Measurements from ENCODE around the gene SNX30.

The SNX30 gene

DNA sequence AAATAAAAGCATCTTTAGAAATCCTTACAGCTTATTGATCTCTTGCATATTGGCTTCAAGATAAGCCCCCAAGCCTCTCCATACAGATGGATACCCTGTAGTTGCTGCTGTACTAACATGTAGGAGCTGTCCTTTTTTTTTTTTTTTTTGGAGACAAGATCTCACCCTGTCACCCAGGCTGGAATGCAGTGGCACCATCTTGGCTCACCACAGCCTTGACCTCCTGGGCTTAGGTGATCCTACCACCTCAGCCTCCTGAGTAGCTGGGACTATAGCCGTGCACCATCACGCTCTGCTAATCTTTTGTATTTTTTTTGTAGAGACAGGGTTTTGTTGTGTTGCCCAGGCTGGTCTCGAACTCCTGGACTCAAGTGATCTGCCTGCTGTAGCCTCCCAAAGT lies 35.4 kb downstream of the SNX30 start:
- no peak for DNase-seq

DNA sequence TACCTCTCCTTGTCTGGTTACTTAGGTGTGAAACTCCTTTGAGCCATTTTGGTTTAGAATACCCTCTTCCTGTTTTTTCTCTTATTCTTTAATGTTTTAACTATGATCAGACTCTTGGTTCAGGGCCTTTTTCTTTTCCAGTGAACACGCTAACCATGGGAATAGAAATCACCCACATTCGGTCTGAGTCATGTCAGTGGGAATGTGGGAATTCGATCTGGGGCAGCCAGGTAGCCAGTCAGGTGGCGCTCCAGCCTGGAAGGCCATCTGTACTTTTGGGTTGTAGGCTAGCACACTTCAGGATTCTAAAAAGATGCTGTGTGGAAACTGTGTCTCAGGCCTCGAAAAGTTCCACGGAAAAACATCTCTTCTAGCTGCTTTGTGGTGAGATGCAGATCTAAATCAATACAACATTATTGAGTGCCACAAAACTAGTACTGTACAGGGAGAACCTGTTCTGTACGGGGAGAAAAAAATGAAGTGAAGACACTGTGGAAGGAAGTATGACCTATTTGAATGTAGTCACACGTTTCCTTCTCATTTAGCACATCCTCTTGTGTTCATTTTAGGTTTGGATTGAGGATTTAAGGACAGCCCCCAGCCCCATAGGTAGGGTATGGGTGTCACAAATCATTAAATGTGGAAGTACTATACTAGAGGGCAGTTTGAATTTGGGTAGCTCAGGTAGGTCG lies 36.4 kb downstream of the SNX30 start:
- DNase-seq, result no peak

DNA sequence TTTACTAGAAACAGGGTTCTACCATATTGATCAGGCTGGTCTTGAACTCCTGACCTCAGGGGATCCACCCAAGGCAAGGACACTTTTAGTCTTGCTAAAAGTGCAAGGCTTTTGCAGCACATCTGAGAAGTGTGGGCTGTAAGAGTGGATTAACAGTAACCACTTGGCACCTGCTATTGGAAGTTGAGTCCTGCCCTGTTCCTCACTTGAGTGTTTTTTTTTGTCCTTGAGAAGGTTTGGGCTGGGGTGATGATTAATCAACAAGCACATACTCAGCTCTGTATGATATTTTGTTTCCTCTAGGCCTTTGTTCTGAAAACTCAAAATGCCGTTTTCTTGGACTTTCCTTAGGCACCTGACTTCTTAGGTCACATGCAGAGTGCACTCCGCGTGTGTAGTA lies 37.4 kb downstream of the SNX30 start:
- DNase-seq, result no peak

DNA sequence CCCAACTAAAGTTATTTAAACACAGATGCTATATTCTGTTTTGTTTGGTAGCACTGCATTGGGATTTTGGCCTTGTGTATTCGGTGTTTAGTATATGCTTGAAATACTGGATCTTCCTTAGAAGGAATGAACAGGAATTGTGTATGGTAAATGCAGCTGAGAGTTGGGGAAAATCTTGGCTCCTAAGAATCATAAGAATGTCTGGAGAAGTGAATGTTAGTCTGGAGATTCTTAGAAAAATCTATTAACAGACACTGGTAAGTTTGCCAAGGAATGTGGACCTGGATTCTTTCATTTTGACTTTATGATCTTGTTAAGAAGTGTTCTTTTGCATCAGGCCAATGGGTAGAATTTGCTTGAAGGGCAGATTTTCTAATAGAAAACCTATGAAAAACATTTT lies 38.9 kb downstream of the SNX30 start:
- no peak for DNase-seq

DNA sequence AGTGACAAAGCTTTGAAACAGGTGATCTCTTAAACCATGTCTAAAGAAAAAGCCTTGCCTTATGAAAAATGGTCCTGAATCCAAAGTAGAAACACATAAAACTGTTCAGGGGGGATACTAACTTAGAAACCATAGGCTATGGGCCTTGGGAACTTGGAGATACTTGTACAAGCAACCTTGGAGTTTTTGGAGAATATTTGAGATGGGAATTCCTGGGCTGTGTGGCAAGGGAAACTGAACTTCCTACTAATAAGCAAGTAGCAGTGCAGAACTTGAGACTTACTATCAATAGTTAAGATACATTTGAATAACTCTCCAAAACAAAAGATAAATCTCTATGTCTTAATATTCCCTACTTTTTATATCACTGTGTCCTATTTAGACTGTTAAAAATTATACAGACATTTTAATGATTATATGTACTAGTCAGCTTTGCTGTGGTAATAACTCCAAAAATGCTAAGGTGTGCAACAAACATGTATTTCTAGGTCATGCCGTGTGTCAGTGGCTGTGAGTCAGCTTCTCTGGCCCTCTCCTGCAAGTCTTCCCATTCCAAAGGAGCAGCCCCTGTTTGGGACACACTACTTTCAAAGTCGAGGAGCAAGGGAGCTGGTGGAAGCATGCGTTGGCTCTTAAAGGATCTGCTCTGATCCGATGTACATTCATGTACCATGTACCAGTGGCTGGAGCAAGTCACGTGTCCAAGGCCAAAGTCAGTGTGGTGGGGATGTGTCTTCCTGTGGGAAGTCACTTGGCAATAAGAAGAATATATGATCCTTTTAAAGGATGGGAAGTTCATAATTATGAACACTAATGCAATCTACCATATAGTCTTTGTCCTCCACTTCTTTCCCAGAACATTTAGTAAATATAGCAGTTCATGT lies 39.6 kb downstream of the SNX30 start:
- no peak for DNase-seq

DNA sequence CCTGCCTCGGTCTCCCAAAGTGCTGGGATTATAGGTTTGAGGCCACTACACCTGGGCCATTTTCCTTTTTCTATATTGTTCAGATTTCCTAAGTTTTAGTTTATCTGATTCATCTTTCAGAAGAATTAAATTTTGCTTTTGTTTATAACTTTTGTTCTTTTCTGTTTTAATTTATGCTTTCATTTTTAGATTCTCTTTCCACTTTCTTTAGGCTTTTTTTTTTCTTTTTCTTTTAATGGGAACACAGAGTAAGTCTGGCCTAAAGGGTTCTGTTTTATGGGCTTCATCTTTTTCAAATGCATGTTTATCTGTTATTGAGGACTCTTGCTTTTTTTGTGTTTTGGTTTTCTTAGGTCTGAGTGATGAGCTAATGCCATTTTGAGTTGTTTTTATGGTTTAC lies 42.1 kb downstream of the SNX30 start:
- DNase-seq, result no peak

DNA sequence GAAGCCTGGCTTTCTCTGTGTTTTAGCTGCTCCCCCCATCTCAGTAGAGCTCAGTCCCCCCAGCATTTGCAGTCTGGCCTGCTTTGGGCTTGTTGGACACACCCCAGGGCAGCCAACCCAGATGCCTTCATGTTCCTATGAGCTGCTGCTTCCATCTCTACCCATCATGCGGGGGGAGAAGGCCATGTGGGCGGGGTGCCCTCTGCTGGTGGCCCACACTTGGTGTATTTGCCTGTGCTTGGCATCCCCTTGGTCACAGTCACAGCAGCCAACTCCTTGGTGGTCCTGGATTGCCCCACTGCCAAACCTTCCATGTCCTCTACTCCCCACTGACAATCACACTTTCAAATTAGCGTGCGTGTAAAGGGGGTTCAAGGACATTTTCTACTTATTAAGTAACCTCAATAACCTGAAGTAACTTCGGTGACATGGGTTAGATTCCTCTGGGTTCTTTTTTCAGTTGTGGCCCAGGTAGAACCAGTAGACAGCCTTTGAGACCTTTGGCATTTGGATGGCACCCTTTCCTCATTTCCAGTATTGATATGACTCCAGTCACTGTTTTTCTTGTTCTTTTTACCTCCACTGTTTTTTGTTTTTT lies 42.8 kb downstream of the SNX30 start:
- peak; percentile 2 for DNase-seq

DNA sequence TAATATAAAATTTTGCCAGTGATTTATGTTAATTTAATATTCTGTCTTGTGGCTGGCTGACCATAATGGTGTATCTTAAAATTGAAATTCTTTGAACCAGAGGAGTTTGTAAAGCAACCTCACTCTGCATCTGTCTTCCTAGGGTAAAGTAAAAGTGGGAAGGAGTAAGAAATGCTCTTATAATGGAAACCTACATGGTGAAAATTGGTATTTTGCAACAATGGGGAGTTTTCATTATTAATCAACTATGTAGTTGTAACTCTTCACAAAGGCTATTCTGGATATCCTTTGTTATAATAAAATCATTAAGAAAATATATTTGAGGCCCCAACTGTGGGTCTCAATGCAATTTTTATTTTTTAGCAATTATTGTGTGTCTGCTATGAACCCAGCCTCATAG lies 44.2 kb downstream of the SNX30 start:
- no peak for DNase-seq

DNA sequence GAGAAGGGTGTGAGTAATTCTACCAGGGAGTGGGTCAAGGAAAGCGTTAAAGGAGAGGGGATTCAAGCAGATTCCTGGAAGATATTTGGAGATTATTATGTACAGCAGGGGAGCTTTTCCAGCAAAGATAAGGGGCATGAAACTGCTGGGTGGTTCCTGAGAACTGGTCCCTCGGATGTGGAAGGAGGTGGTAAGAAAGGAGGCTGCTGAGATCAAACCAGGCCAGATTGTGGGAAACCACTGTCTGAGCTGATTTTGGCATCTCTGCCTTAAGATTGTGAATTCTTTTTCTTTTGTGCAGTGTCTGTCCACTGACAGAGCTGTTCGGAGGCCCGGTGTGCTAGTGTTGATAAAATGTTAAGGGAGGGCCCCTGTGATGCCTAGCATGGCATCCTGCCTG lies 45.4 kb downstream of the SNX30 start:
- no peak for DNase-seq

DNA sequence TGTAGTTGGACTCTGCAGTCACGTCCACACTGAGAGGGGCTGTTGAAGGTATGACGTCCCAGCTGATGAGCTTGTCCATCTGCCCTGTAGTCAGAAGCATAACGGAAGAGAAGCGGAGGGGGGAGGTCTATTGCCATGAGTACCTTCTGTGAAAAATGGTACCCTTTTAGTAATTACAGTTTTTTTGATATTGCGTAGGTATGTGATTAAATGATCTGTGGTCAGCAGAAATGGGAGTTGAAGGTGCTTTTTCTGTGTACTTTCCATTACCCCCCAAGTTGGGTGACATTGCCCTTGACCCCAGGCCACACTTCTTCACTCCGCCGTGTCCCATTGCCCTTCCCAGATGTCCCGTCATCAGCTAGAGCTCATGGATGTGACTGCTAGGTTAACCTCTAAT lies 45.9 kb downstream of the SNX30 start:
- no peak for DNase-seq

DNA sequence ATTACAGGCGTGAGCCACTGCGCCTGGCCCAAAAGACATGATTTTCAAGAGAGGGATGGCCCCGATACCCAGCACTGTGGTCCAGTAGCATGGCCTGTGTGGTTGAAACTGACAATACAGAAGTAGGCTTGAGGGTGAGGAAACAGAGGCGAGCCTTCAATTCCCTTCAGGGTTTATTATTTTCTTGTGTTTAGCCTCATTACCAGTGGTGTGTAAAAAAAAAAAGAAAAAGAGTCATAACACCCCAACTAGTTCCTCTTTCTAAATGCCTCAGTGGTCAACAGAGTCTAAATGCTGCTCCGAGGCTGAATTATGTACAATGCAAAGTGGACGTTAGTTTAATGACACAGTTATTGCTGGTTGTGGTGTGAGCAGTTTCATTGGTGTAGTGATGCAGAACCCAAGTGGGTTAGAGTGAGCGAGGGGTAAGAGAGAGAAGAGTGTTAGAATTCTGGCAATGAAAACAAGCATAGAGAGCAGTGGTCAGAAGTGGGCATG lies 58.8 kb downstream of the SNX30 start:
- DNase-seq, result no peak

DNA sequence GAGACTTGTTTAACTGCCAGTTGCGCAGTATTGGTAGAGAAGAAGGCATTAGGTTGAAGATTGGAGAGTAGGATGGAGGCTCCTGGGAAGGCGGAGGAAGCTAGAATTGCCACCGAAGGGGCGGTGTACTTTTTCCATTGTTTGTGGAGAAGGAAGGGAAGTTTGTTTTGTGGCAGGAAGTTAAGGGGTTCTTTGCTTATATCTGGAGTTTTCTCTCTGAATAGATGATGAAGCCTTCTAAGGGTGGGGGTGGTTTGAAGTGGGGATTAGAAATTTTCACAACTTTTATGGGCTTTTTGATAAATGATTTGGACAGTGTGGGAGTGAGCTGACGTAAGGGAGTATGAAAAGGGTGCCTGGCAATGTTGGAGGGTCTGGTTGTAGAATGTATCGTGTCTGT lies 59.3 kb downstream of the SNX30 start:
- no peak for DNase-seq

DNA sequence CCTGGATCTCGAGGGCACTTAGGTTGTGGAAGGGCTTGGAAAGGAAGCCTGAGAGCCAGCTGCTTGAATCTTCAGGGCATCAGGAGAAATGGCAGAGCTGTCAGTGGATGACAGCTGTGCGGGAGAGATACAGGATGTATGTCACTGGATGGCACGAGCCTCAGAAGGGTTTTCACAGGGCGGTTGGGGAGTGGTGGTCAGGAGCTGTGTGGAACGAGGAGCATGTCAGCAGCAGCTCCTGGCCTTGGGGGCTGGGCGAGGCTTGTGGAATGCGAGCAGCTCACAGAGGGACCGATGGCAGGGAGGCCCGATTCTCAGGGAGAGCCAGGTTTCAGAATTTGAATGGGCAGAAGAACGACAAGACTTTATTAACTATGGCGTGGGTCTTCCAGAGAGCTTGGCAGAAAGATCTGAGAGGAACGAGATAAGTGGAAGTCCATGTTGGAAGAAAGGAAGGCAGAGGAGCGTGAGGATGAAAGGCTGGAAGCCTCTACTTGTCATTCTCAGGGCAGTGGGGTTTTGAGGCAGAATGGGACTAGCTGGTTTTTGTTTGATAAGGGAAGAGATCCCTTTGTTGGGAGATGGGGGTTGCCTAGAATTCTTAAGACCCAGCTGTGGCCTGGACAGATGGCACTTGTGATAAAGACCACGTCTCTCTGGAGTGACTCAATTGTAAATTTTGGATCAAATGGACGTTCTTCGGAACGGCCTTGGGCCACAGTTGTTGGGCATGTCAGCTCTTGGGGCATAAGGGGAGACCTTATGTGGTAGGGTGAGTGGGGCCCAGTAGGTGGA lies 60.3 kb downstream of the SNX30 start:
- DNase-seq, result no peak

DNA sequence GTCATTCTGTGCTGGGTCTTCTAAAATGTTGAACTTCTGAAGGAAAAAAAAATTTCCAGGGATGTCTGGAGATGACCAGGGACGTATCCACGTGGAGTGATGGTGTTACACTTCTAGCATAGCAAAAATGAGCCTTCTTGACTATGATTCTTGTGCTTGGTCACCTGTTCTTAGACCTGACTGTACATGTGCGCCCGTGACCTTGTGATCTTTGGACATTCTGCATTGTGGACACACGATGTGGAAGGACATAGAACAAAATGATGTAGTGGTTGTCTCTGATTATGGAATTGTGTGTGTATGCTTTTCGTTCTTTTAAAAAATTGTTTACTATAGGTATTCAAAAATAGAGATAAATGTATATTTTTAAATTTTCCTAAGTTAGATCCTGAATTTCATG lies 61.0 kb downstream of the SNX30 start:
- DNase-seq, result no peak

DNA sequence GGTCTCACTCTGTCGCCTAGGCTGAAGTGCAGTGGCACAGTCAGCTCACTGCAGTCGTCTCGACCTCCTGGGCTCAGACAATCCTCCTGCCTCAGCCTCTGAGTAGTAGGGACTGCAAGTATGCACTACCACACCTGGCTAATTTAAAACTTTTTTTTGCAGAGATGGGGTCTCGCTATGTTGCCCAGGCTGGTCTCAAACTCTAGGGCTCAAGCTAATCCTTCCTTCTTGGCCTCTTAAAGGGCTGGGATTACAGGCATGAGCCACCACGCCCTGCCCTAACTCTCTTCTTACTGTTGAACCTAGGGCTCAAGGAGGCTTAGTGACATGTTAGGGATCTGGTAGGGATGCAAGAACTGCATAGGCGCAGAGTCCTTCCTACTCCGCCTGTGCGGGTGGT lies 65.3 kb downstream of the SNX30 start:
- DNase-seq, result no peak

DNA sequence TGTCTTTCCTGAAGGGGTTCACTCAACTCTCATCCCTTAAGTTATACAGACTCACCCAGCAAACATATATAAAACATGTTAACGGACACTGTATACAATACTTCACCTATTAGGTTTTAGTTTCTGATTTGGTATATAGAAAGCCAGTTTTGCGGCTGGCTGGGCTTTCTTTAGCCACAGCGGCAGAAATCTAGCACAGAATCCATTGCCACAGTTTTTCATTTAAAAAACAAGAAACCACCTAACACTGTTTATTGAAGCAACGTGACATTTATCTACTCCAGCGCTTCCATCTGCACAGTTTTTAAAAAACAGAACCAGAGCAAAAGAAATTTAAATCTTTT lies 67.3 kb downstream of the SNX30 start:
- DNase-seq, result no peak

DNA sequence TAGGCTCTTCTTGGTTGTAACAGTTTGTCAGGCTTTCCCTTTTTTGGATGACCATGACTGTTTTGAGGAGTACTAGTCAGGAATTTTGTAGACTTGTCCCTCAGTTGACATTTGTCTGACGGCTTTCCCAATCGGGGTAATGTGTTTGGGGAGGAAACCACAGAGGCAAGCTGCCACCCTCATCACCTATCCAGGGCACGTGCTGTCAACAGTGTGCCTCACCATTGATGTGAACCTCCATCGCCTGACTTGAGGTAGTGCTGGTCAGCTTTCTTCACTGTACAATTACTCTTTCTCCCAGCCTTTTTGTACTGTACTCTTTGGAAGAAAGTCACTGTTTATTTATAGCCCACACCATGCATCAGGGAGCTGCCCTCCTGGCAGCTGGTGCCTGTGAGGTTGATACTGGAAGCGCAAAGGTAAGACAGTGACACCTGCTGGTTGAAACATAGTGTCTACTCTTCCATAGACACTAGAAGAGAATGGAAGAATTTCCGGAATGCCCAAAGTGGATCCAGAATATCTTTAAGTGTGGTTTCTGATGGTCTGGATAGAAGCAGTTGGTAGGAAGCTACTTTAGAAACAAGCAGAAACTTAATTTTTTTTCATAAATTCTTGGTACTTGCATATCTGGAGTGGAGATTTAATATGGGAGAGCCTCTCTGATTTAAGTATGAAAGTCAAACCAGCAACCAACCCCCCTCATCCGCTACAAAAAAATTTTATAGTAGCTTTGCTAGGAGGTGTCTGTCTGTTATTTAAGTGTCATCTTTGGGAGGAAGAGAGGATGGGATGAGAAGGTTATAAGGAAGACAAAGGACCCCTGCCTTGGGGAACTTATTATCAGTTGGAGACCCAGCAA lies 69.3 kb downstream of the SNX30 start:
- peak; percentile 70 for DNase-seq

DNA sequence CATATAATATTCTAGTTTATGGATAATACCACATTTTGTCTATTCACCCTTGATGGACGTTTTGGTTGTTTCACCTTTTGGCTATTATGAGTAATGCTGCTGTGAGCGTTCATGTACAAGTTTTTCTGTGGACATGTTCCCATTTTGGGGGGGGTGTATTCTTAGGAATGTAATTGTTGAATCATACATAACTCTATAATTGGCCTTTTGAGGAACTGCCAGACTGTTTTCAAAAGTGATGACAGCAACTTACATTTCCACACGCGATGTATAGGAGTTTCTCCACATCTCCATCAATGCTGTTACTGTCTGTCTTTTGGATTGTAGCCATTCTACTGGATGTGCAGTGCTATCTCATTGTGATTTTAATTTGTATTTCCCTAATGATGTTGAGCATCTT lies 70.3 kb downstream of the SNX30 start:
- DNase-seq, result no peak

DNA sequence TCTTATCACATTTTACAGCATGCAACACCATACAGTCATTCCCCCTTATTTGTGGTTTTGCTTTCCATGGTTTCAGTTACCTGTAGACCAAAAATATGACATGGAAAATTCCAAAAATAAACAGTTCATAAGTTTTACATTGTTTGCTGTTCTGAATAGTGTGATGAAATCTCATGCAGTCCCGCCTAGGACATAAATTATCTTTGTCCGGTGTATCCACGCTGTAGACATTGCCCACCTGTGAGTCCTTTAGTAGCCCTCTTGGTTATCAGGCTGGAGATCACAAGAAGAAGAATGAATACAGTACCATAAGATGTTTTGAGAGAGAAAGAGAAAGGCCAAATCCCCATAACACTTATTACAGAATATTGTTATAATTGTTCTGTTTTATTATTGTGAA lies 72.1 kb downstream of the SNX30 start:
- no peak for DNase-seq

DNA sequence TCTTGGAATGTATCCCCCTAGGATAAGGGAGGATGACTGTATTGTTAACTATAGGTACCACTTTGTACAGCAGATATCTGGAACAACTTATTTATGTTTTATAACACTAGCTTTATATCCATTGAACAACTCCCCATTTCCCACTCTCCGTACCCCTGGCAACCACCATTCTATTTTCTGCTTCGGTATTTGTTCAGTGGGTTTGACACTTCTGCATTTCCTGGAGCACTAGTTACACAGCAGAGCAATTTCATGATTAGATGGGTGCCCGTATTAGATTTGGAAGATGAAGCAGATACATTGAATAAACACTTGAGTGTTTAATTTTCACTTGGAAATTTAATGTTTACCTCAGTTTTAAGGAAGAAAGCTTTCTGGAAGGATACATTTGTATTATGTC lies 72.7 kb downstream of the SNX30 start:
- peak; percentile 4 for DNase-seq

DNA sequence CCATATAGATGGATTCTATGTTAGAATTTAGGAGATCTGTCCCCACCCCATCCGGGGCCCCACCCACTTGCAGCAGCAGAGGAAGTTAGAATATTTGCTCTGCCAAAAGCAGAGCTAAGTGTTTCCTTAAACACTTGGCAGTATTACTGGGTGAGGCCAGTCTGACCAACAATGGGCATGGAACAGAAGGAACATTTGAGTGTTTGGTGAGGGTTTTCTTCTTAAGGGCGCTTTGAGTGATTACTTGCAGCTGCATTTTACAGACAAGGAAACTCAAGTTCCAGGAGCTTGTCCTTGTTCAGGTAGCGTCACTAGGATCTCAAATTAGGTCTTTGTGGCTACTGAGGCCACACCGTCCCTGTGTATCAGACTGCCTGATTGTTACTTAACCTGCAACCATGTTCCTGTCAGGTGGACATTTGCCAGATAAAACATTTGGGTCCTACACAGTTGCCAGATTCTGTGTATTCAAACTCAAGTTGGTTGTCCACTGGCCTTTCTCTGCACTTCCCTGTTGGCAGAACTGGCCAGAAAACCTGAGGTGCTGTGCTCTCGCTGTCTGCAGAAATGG lies 80.8 kb downstream of the SNX30 start:
- peak; percentile 48 for DNase-seq

DNA sequence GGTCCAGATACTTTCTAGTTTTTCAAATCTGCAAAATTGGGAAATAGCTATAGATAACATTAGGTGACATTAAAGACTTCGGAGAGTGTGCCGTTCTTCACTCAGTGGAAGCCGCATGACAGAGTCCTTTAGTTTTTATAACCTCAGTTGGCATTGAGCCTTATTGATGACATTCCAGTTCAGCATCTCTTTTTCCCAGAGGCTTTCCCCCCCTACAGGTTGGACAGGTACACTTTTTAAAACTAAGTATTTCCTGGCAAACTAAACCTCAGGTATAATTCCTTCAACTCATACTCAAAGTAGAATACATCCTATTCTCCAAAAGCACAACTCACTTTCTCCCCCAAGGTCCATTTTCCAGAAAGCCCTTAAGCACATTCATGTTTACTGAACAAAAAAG lies 81.4 kb downstream of the SNX30 start:
- no peak for DNase-seq

Measured in NCI-H774 (cell line).